GM10847 (cell line): Measurements from ENCODE around the gene MTPN.

Experiments
- POLR2A ChIP-seq: IDR thresholded peaks from 2 replicates; pipeline ENCODE4 v1.6.1; 2011; ENCODE audit not compliant: insufficient read length; ENCODE audit errors: extremely low read depth

Gene MTPN, protein sequence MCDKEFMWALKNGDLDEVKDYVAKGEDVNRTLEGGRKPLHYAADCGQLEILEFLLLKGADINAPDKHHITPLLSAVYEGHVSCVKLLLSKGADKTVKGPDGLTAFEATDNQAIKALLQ

GRCh38 chr7:135977007-135977741, at the start of gene MTPN:
MTPN (minus strand) TSS chr7:135977359; CDS start chr7:135977100, 259 bp downstream.
- TF ChIP-seq POLR2A = peak; percentile 37

DNA sequence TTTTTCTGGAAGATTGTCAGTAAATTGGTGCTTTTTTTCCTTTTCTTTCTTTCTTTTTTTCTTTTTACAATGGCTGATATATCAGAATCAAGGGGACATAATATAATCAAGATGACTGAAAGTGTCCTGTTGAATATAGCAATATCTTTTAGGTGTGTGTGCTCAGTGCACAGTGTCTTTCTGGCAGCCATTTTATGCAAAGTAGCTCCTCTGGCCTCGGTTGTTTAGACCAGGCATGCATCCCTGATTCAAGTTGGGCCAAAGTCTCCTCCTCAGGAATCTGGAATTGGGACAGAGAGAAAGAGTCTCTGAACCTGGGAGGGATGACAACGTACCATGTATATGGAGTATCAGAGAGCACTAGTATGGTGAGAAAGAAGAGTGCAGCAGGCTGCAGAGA, 49.0 kb upstream of the MTPN start:
- TF ChIP-seq POLR2A = no peak

- no peak for TF ChIP-seq POLR2A
These were observed 46.1 kb upstream of the MTPN start for GRCh38 chr7:136023134-136023869.

DNA sequence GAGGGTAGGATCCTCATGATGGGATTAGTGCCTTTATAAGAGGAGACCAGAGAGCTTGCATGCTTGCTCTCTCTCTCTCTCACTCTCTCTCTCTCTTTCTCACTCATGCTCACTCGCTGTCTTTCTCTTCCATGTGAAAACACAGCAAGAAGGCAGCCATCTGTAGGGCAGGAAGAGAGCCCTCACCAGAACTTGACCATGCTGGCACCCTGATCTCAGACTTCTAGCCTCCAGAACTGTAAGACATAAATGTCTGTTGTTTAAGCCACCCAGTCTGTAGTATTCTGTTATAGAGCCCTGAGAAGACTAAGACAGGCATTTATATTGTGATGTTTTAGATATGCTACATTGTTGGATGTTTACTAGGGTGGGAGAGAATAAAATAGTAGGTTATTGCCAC, 43.4 kb upstream of the MTPN start:
- no peak for TF ChIP-seq POLR2A

GRCh38 chr7:136018104-136018503, 40.9 kb upstream of the MTPN start:
- no peak for TF ChIP-seq POLR2A

- no peak for TF ChIP-seq POLR2A
These were observed 39.7 kb upstream of the MTPN start for GRCh38 chr7:136016649-136017395.

DNA sequence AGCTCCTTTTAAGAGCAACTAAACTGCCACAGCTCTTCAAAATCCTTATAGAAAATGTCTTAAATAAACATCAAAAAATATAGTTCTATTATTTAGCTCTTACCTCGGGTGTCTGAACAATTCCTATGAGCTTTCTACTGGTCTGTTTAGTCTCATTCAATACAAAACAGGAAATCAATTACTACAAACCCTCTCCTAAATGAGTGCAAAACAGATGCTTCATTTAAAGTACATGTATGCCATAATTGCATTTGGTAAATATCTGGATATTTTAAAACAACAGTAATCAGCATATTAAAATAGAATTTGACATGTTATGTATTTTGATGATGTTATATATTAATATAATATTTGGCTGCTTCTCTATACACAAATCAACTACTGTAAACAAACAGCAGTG, 38.5 kb upstream of the MTPN start:
- TF ChIP-seq POLR2A = no peak

- no peak for TF ChIP-seq POLR2A
These were observed 37.5 kb upstream of the MTPN start for GRCh38 chr7:136014659-136015058.

DNA sequence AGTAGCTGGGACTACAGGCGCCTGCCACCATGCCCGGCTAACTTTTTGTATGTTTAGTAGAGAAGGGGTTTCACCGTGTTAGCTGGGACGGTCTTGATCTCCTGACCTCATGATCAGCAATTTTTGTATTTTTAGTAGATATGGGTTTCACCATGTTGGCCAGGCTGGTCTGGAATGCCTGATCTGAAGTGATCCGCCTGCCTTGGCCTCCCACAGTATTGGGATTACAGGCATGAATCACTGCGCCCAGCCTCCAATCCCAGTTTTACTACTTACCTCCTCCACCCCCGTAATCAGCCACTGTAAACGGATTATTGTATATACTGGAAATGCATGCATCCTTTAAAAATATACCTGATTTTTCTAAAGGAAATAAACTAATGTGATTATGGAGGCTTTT, 35.1 kb upstream of the MTPN start:
- no peak for TF ChIP-seq POLR2A

- no peak for TF ChIP-seq POLR2A
These were observed 32.4 kb upstream of the MTPN start for GRCh38 chr7:136009488-136010079.

DNA sequence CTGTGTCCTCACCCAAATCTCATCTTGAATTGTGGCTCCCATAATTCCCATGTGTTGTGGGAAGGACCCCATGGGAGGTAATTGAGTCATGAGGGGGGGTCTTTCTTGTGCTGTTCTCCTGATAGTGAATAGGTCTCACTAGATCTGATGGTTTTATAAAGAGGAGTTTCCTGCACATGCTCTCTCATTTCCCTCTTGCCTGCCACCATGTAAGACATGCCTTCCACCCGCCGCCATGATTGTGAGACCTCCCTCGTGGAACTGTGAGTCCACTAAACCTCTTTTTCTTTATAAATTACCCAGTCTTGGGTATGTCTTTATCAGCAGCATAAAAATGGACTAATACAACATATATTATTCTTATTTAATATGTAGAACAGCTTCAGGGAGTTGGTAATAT, 29.0 kb upstream of the MTPN start:
- TF ChIP-seq POLR2A = no peak

DNA sequence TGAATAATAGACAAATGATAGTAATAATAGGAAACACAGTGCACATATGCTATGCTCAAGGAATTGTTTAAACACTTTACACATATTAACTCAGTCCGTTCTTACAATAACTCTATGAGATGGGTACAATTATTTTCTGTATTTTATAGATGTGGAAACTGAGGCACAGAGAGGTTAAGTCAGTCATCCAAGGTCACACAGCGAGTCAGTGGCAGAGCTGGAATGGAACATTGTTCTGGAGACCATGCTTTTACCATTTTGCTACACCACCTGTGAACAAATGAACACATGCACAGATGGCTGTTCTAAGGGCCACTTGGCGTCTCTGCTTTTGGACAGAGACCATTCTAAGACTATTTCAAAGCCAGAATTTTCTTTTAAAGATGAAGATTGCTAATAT, 26.9 kb upstream of the MTPN start:
- no peak for TF ChIP-seq POLR2A

GRCh38 chr7:136002802-136003201, 25.6 kb upstream of the MTPN start:
- no peak for TF ChIP-seq POLR2A

DNA sequence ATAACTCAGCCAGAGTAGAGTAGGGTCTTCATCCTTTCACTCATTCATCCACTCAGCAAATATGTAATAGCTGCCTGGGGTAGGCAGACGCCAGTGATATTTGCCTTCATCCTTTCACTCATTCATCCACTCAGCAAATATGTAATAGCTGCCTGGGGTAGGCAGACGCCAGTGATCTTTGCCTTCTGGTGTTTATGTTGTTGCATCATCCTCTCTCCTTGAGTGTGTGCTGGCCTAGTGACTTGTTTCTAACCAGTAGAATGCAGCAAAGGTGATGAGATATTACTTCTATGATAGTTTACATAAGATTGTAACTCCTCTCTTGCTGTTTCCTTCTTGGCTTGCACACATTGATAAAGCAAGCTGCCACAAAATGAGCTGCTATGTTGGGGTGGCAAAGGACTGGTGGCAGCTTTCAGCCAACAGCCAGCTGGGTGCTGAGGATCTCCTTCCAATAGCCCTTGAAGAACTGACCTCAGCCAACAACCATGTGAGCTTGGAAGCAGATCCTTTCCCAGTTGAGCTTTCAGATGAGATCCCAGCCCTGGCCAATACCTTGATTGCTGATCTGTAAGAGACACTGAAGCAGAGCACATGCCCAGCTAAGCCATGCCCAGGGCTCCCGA, 23.2 kb upstream of the MTPN start:
- TF ChIP-seq POLR2A = no peak

DNA sequence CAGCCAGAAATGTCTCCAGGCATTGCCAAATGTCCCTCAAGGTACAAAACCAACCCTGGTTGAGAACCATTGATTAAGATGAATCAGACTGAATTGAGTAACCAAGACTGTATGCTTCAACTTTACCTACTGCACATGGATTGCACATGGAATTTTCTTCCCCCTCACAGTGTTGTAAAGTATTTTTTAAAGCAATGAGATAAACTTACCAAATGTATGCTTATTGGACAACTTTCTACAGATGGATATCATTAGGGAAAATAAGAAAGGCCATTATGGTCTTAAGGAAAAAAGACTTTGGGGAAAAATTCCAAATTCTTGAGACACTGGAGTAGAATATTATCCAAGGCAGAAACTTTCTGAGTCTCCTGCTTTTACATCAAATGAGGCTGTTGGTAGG, 20.9 kb upstream of the MTPN start:
- TF ChIP-seq POLR2A = no peak

- TF ChIP-seq POLR2A = no peak
These were observed 18.6 kb upstream of the MTPN start for GRCh38 chr7:135995748-135996147.
